Tibial nerve (tissue), 3 donors: ENCODE data around the gene KLHDC4.

Experiments
- CTCF ChIP-seq, 5 experiments: fragments of 200-600 bp in 3 of 5; fragments of 450-650 bp in 2 of 5; sonication (generic) in 3 of 5; IDR thresholded peaks; one replicate each; pipeline ENCODE4 v1.5.1; 2016 to 2019; ENCODE audit warnings: antibody characterized with exemption in 5 of 5, mild to moderate bottlenecking in 3 of 5, moderate library complexity in 2 of 5
- POLR2A ChIP-seq, 2 donors: fragments of 450-650 bp; IDR thresholded peaks; one replicate each; pipeline ENCODE4 v1.6.1; 2017; ENCODE audit warnings: antibody characterized with exemption in 2 of 2, mild to moderate bottlenecking in 2 of 2, moderate library complexity in 2 of 2

- peak in 1 of 2 donors; percentile 15 for TF ChIP-seq POLR2A (IDR thresholded peaks at IDR 0.05)
- TF ChIP-seq CTCF (IDR thresholded peaks at IDR 0.05): peak; percentile 92 to 99 (median 97)
These were observed 13.2 kb upstream of the KLHDC4 start for GRCh38 chr16:87778830-87779579.
